OCI-LY1 (cell line): Measurements from ENCODE around the gene PNMT.

Experiments used
- CTCF ChIP-seq: fragments of 200-600 bp; sonication (generic), shearing (Covaris generic); IDR thresholded peaks from 2 replicates; pipeline ENCODE4 v1.5.1; 2017; ENCODE audit warnings: mild to moderate bottlenecking, antibody characterized with exemption, low read length, moderate library complexity, mixed read lengths
- EZH2 ChIP-seq: fragments of 200-600 bp; sonication (generic), shearing (Covaris generic); IDR thresholded peaks from 2 replicates; pipeline ENCODE4 v1.8.0; 2017; ENCODE audit warnings: borderline replicate concordance, mixed run types, mild to moderate bottlenecking, antibody characterized with exemption, low read length, moderate library complexity, mixed read lengths

GRCh38 chr17:39667945-39668924, at the start of gene PNMT:
- peak; percentile 79 for TF ChIP-seq CTCF
- TF ChIP-seq EZH2 = no peak
